ENCODE results near the gene ATRX. TPM values are rescaled to one million over a fixed set of nuclear protein-coding genes. Genes with fewer than 3 reads are reported as not detected.
"Not testable (repeated sequence)": the region's sequence is repeated elsewhere in the genome, so short reads cannot be mapped to it uniquely, and the experiment has no call there.

The ATRX gene, protein sequence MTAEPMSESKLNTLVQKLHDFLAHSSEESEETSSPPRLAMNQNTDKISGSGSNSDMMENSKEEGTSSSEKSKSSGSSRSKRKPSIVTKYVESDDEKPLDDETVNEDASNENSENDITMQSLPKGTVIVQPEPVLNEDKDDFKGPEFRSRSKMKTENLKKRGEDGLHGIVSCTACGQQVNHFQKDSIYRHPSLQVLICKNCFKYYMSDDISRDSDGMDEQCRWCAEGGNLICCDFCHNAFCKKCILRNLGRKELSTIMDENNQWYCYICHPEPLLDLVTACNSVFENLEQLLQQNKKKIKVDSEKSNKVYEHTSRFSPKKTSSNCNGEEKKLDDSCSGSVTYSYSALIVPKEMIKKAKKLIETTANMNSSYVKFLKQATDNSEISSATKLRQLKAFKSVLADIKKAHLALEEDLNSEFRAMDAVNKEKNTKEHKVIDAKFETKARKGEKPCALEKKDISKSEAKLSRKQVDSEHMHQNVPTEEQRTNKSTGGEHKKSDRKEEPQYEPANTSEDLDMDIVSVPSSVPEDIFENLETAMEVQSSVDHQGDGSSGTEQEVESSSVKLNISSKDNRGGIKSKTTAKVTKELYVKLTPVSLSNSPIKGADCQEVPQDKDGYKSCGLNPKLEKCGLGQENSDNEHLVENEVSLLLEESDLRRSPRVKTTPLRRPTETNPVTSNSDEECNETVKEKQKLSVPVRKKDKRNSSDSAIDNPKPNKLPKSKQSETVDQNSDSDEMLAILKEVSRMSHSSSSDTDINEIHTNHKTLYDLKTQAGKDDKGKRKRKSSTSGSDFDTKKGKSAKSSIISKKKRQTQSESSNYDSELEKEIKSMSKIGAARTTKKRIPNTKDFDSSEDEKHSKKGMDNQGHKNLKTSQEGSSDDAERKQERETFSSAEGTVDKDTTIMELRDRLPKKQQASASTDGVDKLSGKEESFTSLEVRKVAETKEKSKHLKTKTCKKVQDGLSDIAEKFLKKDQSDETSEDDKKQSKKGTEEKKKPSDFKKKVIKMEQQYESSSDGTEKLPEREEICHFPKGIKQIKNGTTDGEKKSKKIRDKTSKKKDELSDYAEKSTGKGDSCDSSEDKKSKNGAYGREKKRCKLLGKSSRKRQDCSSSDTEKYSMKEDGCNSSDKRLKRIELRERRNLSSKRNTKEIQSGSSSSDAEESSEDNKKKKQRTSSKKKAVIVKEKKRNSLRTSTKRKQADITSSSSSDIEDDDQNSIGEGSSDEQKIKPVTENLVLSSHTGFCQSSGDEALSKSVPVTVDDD (N-terminal part only)
- 100 to 1,000 TPM in 3 of 6 donors, 10 to 100 TPM in 3; 57.0 to 151 (median 98.2) TPM for total RNA-seq

DNA sequence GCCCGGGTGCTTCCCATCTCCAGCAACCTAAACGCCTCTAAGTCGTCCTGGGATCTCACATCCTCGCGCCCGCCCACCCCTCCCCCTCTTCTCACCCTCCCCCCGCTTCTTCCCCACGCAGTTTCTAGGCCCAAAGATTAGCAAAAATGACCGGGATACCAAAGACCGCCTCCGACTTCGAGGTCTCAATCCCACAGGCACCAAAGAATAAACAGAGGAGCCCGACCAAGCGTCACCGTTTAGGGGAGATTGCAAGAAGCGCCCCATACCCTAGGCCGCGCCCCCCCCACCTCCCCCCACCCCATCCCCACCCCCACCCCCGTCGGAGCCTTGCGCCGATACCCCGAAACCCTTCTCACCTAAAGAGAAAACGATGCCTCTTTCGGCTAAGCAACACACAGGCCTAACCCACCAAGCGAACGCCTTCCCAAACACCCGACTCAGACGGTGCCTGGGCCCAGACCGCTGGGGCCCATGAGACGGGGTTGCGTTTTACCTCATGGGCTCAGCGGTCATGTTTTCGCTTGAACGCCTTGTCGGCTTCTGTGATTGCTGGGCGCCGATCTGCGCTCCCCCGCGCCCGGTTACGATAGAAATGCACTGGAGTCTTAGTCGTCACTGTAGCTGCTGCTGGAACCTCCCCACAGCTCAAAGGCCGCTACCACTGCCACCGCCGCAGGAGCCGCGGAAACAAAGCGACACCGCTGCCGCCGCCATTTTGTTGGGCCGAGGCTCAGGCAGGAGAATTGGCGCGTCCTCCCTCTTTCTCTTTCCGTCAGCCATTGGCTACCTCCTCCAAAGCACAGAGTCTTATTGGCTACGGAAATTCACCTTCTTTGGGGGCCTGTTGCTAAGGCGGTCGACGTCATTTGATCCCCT is at the start of gene ATRX:
Gene ATRX, minus strand, starts transcription at position 731 of the 879 bp plus-strand sequence. Its CDS starts 215 bp downstream, at position 516.
- H3K4me3 ChIP-seq, result peak within 1 kb of the TSS; percentile 51 to 65 (median 60)
- H3K27me3 ChIP-seq, result no peaks in the 10 kb centered on the region
- H3K27ac ChIP-seq, result peak within 1 kb of the TSS; percentile 91 to 94 (median 92)
- TF ChIP-seq POLR2AphosphoS5 (IDR thresholded peaks at IDR 0.05) (peak; percentile 15 to 56), POLR2A (IDR thresholded peaks at IDR 0.05) (peak in 2 of 4 donors; percentile 59), EP300 (IDR thresholded peaks at IDR 0.05) (no peak)
- 0 to 36% methylated on average over 9 to 59 of the region's 61 CpGs for WGBS, 2 donors
- H3K9me3 ChIP-seq, result no peaks in the 10 kb centered on the region
- peak; percentile 72 to 88 for DNase-seq
- ATAC-seq (ENCODE audit: low FRiP score in 2 of 2), result peak; percentile 94 to 98
- H3K36me3 ChIP-seq, result no peaks in the 10 kb centered on the region
- H3K4me1 ChIP-seq, result no peaks in the 10 kb centered on the region

DNA sequence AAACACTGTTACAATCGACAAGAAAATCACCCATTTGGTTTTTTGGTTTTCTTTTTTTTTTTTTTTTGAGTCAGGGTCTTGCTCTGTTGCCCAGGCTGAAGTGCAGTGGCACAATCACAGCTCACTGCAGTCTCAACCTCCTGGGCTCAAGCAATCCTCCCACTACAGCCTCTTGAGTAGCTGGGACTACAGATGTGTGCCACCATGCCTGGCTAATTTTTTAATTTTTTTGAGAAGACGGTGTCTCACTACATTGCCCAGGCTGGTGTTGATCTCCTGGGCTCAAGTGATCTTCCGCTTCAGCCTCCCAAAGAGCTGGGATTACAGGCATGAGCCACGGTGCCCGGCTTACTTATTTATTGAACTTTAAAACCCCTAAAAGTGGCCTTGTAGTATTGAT is 45.5 kb upstream of the ATRX start:
- WGBS, 2 donors, result 88 to 96% methylated on average over 5 of the region's 5 CpGs
- not testable (repeated sequence) for DNase-seq; H3K4me3 ChIP-seq; ATAC-seq (ENCODE audit: low FRiP score in 2 of 2); H3K9me3 ChIP-seq; H3K4me1 ChIP-seq; H3K27me3 ChIP-seq; H3K27ac ChIP-seq
- peaks cover 0 to 15% (median 1%) of the 10 kb centered on the region in 4 donors for H3K36me3 ChIP-seq

DNA sequence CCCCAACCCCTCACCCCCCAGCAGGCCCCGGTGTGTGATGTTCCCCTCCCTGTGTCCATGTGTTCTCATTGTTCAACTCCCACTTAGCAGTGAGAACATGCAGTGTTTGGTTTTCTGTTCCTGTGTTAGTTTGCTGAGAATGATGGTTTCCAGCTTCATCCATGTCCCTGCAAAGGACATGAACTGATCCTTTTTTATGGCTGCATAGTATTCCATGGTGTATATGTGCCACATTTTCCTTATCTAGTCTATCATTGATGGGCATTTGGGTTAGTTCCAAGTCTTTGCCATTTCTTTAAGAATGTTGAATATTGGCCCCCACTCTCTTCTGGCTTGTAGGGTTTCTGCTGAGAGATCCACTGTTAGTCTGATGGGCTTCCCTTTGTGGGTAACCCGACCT is 36.0 kb upstream of the ATRX start:
- not testable (repeated sequence) for H3K27me3 ChIP-seq; DNase-seq; H3K9me3 ChIP-seq; H3K36me3 ChIP-seq; ATAC-seq (ENCODE audit: low FRiP score in 2 of 2); H3K4me1 ChIP-seq; H3K27ac ChIP-seq; H3K4me3 ChIP-seq
- WGBS, 2 donors, result 72 to 100% methylated on average over 1 to 2 of the region's 2 CpGs

DNA sequence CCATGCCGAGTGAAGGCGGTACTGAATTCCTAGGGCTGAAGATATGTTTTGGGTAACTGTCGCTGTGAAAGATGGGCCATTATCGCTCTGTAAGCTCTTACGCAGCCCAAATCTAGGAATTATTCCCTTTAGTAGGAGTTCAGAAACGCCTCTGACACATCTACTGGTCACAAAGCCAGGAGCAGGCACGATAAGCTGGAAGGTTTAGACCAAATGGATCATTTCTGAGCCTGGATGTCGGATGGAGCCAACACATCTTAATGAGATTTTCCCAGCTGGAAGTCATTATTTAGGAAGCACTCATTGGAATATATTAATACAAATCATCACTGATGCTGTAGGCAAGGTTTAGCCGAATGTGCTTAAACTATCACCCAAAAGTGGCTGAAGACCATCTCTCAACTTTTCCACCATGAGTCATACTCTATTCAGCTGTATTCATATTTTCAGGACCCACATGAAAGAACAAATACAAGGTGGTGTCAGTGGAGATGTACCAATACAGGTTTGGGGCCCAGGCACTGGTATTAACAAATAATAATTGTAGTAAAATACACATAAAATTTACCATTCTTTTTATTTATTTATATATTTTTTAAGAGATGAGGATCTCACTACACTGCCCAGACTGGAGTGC is 34.2 kb upstream of the ATRX start:
- H3K9me3 ChIP-seq, result no peaks in the 10 kb centered on the region
- TF ChIP-seq CTCF (IDR thresholded peaks at IDR 0.05), result no peak
- no peak for TF ChIP-seq POLR2AphosphoS5 (IDR thresholded peaks at IDR 0.05)
- no peak for TF ChIP-seq EP300 (IDR thresholded peaks at IDR 0.05)
- TF ChIP-seq POLR2A (IDR thresholded peaks at IDR 0.05), result no peak
- no peak overlapping the region for H3K27ac ChIP-seq
- WGBS, 2 donors, result 82 to 90% methylated on average over 8 to 9 of the region's 9 CpGs
- H3K4me3 ChIP-seq, result no peak overlapping the region
- peaks cover 0 to 7% (median 0%) of the 10 kb centered on the region in 4 donors for H3K36me3 ChIP-seq
- DNase-seq (no peak), ATAC-seq (ENCODE audit: low FRiP score in 2 of 2) (no peak)
- no peaks in the 10 kb centered on the region for H3K4me1 ChIP-seq
- no peaks in the 10 kb centered on the region for H3K27me3 ChIP-seq

DNA sequence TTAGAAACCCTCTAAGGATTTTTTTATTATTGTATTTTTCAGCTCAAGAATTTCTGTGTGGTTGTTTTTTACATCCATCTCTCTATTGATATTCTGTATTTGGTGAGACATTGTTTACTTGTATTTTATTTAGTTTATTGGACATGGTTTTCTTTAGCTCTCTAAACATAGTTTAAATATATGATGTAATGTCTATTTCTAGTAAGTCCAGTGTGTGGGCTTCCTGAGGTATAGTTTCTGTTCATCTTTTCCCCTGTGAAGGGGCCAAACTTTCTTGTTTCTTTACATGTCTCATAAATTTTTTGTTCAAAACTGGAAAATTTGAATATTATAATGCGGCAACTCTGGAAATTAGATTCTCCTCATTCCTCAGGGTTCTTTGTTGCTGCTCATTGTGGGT is 28.2 kb upstream of the ATRX start:
- 94 to 95% methylated on average over 1 of the region's 1 CpG for WGBS, 2 donors
- no peaks in the 10 kb centered on the region for H3K27me3 ChIP-seq
- H3K4me1 ChIP-seq, result no peaks in the 10 kb centered on the region
- H3K36me3 ChIP-seq, result no peaks in the 10 kb centered on the region
- ATAC-seq (ENCODE audit: low FRiP score in 2 of 2), result no peak
- no peak for TF ChIP-seq POLR2A (IDR thresholded peaks at IDR 0.05)
- no peak for TF ChIP-seq EP300 (IDR thresholded peaks at IDR 0.05)
- TF ChIP-seq CTCF (IDR thresholded peaks at IDR 0.05), result no peak
- no peak for TF ChIP-seq POLR2AphosphoS5 (IDR thresholded peaks at IDR 0.05)
- H3K4me3 ChIP-seq, result no peak overlapping the region
- DNase-seq, result no peak
- peaks cover 0 to 4% (median 0%) of the 10 kb centered on the region in 4 donors for H3K9me3 ChIP-seq
- H3K27ac ChIP-seq, result no peak overlapping the region
